ENCODE measurements around the gene TBXA2R.
"Not testable (repeated sequence)": the region's sequence is repeated elsewhere in the genome, so short reads cannot be mapped to it uniquely, and the experiment has no call there.

TBXA2R gene

DNA sequence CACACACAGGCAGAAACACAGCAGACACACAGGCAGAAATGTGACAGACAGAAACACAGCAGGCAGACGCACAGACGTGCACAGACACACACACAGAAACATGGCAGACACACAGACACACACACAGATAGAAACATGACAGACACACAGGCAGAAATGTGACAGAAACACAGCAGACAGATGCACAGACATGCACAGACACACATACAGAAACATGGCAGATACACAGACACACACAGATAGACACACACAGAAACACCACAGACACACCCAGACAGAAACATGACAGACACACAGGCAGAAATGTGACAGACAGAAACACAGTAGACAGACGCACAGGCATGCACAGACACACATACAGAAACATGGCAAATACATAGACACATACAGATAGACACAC, 1.3 kb downstream of the TBXA2R start:
- DNase-seq (ENCODE audit: low spot score), result no peak

DNA sequence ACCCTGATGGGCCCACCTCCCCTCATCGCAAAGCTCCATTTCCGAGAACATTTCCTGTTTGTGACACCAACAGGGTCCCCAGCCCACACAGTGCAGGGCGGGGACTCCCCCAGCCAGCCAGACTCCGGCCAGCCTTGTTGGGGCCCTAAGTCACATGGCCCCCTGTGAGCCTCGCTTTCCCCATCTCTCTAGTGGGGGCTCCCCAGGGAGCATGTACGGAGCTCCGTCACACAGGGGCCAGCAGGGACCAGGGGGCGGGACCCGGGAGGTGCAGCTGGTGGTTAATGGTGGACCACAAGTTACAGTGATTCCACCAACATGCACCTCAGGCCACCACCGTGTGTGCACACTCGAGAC, 1.7 kb downstream of the TBXA2R start:
- DNase-seq (ENCODE audit: low spot score), result no peak

DNA sequence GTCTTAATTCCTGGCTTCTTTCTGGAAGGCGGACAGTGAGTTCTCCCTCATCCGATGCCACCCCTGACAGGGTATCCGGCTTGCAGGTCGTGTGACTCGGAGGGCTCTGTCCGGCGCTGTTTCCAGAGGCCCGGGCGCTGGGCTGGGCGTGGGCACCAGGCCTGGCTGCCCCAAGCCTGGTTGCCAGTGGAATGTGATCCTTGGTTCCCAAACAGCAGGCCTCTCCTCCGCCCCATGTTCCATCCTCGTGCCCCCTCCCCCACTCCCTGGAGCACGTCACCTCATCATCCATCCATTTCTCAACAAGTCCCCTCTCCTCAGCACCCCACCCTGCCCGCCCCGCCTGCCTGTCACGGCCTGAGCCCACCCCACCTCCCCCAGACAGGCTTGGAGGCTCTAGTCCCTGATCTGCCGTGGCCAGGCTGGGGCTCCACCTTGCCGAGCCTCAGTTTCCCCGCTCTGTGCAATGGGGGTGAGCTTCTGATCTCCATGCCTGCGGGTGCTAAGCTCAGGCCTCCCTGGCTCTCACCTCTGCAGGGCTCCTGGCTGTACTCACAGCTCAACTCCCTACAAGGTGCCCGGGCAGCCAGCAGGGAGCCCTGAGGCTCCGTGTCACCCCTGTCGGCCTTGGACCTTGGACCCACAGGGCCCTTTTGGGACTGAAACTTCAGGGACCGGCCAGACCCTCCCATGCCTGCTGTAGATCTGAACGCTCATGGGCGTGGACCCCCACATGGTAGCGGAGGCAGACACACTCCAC, 2.3 kb downstream of the TBXA2R start:
- no peak for DNase-seq (ENCODE audit: low spot score)

DNA sequence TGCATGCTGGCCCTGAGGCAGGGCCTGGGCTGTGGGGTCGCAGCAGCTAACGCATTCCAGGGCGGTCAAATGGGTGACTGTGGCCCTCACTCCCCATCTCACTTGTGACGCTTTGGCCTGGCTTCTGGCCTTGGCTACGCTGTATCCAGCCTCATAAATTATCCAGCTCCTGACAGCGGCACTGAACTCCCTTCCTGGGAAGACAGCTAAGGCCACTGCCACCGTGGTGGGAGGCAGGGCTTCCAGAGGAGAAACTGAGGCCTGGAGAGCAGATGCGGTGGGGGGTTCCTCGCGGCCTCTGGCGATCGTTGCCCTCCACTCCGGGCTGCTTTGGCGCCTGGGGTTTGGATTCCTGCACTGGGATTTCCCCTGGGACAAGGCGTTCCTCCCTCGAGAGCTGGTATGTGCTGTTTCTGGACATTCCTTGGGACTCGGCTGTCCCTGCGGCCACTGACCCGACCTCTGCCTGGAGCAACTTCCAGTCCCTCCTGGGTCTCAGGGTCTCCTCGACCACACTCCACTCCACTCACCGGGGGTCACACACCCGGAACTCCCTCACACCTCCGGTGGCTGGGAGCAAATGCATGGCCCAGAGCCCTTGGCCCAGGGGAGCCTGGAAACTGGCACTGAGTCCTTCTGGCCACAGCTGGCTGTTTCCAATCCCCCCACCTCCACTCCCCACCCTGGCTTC, 3.4 kb downstream of the TBXA2R start:
- DNase-seq (ENCODE audit: low spot score), result peak; percentile 93

DNA sequence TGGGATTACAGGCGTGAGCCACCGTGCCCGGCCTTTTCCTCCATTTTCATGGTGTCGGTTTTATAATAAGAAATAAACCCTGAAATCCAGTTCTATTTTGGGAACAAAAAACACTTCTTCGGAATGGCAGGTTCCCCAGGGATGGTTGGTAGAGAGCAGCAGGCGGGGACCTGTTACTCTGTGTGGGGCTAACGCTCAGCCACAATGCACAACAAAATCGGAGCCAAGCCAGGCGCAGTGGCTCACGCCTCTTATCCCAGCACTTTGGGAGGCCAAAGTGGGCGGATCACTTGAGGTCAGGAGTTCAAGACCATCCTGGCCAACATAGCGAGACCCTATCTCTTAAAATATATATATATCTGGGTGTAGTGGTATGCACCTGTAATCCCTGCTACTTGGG, 5.7 kb downstream of the TBXA2R start:
- DNase-seq (ENCODE audit: low spot score), result no peak

DNA sequence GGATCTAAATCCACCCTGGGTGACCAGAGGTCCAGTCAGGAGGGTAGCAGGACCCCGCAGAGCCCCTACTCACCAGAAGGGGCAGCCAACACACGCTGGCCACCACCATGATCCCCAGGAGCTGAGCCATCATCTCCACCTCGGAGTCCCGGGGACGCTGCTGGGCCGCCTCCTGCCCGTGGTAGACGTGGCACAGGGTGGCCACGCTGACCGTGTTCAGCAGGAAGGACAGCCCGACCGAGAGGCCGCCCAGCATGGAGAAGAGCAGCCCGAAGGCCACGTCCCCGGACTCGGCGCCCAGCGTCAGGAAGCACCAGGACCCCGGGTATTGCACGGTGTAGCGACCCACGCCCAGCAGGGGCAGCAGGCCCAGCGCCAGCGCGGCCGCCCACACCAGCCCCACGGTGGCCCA, 6.9 kb downstream of the TBXA2R start:
- DNase-seq (ENCODE audit: low spot score), result no peak

DNA sequence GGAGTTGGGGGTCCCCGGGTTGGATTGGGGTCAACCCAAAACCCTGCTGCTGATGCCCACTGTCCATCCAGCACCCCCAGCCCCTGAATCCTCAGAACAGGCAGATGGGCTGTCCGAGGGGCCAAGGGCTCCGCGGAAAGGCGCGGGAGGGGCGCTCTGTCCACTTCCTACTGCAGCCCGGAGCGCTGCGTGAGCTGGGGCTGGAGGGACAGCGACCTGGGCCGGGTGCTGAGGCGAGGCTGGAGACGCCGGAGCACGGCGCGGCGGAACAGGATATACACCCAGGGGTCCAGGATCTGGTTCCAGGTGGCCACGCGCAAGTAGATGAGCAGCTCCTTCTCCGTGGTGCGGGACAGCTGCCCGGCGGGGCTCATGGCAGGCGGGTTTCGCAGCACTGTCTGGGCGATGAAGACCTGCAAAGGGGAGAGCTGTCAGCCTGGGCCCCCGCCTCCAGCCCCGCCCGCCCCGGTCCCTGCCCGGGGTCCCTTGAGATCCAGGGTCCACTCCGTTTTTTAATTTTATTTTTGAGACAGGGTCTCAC, 11.1 kb downstream of the TBXA2R start:
- no peak for DNase-seq (ENCODE audit: low spot score)

DNA sequence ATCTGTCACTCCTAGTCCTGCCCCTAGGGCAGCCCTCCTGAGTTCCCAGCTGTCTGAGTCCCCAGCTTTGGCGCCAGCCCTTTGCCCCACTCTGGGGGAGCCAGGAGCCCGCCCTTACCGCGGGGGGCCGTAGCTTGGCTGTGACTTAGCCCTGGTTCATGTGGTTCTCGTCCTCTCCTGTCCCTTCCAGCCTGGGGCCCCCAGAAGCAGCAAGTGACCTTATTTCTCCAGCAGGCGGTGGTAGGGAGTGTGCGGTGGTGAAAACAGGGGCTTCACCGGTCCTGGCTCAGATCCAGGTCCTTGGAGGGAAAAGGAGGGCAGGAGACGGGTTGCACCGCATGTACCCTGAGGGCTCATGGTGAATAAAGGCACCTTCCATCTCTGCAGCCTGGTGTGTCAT, 13.5 kb downstream of the TBXA2R start:
- no peak for DNase-seq (ENCODE audit: low spot score)

DNA sequence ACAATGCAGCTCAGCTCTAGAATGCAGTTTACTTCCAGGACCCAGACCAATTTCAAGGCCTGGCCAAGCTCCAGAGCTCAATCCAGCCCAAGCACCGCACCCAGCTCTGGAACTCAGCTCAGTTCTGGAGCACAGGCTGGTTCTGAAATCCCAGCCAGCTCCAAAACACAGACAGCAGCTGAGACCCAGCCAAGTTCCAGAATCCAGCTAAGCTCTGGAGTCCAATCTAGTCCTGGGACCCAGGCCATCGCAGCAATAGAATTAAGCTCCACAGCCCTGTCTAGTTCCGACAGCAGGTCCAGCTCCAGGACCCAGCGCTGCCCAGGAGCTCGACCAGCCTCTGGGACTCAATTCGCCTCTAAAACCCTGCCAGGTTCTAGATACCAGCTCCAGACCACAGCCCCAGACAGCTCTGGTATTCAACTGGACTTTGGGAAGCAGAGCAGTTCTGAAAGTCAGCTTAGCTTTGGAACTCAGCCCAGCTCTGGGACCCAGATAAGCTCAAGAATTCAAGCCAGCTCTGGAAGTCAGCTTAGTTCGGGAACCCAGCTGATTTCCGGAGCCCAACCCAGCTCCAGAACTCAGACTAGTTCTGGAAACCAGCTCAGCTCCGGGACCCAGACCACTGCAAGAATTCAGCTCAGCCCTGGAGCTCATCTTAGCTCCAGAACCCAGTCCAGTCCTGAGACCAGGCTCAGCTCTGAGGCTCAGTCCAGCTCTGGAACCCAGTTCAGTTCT, 14.6 kb downstream of the TBXA2R start:
- DNase-seq (ENCODE audit: low spot score), result no peak

DNA sequence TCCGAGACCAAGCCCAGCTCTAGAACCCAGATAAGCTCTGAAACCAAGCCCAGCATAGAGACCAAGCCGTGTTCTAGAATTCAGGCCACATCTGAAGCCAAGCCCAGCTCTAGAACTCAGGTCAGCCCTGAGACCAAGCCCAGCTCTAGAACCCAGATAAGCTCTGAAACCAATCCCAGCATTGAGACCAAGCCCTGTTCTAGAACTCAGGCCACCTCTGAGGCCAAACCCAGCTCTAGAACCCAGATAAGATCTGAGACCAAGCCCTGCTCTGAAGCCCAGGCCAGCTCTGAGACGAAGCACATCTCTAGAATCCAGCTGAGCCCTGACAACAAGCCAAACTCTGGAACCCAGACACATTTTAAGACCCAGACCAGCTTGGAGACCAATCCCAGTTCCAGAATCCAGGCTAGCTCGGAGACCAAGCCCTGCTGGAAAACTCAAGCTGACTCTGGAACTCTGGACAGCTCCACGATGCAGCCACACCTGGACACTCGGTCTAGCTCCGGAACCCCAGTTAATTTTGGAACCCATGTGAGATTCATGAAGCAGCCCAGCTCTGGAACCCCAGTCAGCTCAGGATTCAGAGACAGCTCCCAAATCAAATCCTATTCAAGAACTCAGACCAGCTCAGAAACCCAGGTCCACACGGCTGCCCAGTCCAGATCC, 15.6 kb downstream of the TBXA2R start:
- no peak for DNase-seq (ENCODE audit: low spot score)

DNA sequence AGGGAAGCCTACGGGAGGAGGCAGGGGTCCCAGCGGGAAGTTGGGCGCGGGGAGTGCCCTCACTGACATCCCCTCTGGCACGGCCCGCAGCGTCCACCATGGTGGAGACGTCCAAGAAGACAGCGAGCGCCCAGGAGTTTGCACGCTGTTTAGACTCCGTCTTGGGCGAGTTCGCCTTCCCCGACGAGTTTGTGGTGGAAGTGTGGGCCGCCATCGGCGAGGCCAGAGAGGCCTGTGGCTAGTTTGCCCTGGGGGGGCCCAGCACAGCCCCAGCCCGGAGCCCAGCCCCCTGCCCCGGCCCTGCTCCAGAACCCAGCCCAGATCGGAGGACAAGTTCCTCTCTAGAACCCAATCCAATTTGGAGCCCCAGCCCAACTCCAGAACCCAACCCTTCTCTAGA, 16.7 kb downstream of the TBXA2R start:
- no peak for DNase-seq (ENCODE audit: low spot score)

DNA sequence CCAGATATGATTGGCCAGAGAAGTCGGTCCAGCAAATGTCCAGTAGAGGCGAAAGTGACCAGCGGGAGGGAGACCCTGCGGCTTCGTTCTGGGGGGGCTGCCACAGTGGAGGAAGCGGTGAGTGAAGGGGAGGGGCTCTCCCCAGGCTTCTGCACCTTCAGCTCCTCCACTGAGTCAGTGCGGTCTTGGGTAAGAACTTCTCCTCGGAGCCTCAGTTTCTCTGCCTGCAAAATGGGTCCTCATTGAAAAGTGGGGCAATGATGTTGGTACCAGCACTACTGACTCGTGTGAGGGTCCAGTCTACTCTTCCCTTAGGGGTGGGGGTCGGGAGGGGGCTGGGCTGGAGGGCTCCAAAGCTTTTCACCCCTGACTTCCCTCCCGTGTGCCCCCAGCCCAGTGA, 17.2 kb downstream of the TBXA2R start:
- no peak for DNase-seq (ENCODE audit: low spot score)

DNA sequence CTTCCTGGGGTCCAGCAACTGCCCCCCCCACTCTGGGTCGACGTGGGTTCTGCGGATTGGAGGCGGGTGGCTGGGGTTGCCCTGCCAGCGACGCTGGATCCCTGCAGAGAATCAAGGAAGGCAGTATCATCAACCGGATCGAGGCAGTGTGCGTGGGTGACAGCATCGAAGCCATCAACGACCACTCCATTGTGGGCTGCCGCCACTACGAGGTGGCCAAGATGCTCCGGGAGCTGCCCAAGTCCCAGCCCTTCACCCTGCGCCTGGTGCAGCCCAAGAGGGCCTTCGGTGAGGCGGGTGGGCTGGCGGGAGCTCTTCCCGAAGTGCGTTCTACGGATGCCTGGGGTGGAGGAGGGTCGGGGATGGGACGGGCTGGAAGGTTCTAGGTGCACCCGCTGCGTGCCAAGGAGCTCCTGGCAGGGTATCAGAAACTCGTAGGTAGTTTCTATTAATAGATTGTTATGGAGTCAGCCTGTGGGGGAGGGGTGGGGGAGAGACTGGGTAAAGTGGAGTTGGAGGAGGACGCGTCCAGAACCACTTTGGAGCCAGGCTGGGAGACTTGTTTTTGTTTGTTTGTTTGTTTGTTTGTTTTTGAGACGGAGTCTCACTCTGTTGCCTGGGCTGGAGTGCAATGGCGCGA, 19.8 kb downstream of the TBXA2R start:
- no peak for DNase-seq (ENCODE audit: low spot score)

DNA sequence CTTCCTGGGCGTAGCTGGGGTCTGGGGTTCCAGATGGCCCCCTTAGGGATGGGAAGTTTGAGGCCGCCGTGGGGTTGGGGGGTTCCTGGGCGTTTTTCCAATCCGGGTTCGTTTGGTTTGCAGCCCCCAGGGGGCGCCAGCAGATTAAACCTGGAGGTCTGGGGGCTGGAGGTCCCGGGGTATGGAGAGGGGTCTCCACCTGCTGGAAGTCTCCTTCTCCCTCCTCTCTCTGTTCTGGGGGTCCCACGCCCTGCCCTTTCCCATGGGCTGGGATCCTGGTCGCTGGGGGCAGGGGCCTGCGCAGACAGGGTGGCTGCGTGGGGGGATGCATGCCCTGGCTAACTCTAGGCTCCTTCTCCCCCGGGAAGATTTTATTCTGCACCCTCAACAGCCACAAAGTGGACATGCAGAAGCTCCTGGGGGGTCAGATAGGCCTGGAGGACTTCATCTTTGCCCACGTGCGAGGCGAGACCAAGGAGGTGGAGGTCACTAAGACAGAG, 20.5 kb downstream of the TBXA2R start:
- DNase-seq (ENCODE audit: low spot score), result no peak

DNA sequence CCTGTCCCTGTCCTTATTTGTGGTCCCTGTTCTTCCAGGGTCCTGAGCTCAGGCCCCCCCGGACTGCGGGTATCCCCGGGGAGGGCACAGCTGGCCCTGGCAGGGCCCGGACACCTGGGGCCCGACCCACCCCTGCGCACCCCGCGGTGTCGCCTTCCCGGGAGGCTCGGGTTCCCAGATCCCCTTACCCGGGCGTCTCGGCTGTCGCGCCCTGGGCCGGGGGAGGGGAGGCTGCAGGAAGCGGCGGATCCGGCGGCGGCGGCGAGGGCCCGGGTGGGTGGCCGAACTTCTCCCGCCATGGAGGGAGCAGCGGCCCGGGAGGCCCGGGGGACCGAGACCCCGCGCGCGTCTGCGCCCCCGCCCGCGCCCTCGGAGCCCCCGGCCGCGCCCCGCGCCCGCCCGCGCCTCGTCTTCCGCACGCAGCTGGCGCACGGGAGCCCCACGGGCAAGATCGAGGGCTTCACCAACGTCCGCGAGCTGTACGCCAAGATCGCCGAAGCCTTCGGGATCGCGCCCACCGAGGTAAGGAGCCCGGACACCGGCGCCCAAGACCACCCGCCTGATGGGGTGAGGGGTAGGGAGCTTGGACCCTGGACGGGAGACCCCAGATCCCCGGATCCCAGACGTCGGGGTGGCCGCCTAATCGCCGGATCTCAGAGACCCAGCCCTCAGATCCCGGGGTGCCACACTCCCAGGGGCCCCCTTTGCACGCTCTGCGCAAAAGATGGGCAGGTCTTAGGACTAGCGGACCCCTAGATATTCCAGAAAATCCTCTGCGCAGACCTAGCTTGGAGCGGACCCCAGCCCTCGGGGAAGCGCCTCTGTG, 21.2 kb downstream of the TBXA2R start, which contains the start of gene GIPC3:
Gene GIPC3 (plus strand): TSS at position 178 of the 826 bp plus-strand sequence. CDS start 120 bp downstream, at position 298.
- DNase-seq (ENCODE audit: low spot score), result no peak

DNA sequence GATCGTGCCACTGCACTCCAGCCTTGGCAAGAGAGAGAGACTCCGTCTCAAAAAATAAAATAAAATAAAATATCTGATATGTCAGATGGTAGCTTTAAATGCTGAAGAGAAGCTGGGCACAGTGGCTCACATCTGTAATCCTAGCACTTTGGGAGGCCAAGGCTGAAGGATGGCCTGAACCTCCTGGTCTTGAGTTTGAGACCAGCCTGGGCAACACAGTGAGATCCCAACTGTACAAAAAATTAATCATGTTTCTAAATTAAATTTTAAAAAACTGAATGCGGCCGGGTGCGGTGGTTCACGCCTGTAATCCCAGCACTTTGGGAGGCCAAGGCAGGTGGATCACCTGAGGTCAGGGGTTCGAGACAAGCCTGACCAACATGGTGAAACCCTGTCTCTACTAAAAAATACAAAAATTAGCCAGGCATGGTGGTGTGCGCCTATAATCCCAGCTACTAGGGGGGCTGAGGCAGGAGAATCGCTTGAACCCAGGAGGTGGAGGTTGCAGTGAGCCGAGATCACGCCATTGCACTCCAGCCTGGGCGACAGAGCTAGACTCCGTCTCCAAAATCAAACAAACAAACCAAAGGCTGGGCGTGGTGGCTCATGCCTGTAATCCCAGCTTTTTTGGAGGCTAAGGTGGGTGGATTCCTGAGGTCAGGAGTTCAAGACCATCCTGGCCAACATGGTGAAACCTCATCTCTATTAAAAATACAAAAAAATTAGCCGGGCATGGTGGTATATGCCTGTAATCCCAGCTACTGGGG, 22.5 kb downstream of the TBXA2R start:
- DNase-seq (ENCODE audit: low spot score), result not testable (repeated sequence)

DNA sequence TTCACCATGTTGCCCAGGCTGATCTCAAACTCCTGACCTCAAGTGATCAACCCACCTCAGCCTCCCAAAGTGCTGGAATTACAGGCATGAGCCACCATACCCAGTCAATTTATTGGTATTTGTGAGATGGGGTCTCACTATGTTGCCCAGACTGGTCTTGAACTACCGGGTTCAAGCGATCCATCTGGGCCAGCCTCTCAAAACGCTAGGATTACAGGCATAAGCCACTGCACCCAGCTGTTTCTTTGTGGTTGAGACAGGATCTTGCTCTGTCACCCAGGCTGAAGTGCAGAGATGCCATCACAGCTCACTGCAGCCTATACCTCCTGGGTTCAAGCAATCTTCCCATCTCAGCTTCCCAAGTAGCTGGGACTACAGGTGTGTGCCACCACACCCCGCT, 24.9 kb downstream of the TBXA2R start:
- DNase-seq (ENCODE audit: low spot score), result not testable (repeated sequence)

DNA sequence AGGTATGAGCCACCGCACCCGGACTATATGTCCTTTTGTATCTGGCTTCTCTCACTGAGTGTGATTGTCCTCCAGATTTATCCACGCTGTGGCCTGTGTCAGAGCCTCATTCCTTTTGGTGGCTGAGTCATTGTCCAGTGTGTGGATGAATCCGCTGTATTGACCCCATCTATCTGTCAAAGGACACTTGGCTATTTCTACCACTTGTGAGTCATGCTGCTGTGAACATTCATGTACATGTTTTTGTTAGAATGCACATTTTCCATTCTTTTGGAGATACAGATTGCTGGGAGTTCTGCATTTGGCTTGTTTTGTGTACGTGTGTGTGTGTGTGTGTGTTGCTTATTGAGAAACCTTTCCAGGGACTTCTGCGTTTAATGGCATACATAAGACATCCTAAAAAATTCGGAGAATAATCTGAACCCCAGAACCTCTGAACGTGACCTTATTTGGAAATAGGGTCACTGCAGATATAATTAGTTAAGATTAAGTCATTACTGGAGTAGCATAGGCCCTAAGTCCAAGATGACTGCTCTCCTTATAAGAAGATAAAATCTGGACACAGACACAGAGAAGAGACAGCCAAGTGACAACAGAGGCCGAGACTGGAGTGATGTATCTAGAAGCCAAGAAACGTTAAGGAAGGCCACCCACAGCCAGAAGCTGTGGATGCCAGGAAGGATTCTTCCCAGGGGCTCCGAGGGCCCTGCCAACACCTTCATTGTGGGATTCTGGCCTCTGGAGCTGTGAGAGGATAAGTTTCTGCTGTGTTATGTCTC, 26.3 kb downstream of the TBXA2R start:
- DNase-seq (ENCODE audit: low spot score), result peak; percentile 94

DNA sequence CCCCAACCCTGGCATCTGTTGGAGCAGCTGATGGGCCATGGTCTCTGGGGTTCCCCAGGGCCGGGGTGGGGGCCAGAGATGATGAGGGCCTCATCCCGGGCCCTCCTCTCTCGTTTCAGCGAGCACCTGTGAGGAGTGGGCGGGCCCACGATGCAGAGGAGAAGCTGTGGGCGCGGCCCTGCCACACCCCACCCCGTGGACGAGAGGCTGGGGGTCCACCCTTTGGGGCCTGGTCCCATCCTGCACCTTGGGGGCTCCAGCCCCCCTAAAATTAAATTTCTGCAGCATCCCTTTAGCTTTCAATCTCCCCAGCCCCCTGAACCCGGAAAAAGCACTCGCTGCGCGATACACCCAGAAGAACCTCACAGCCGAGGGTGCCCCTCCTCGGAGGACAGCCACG, 28.3 kb downstream of the TBXA2R start:
- DNase-seq (ENCODE audit: low spot score), result no peak
